HCT116 (cell line): ENCODE results near the gene DNASE1L3. TPM values are rescaled to one million over a fixed set of nuclear protein-coding genes. Genes with fewer than 3 reads are reported as not detected.
A peak's percentile ranks its signal among the peaks of the same experiment; 100 is the strongest.

Source experiments
- ATAC-seq: fragments of 200-7000 bp; cut with Tn5 transposase; 2 replicates; pipeline ENCODE4 v1.9.1; 2020; ENCODE audit warnings: mild to moderate bottlenecking, moderate library complexity
- BruUV-seq: library from RNA; stranded (reverse); fragments of 400-500 nt; replicated peaks from 2 replicates; lab custom pipeline; 2021; lab: Mats Ljungman, UMichigan
- CTCF ChIA-PET: fragments of 300-600 bp; sonication (Branson Sonifier 250); formaldehyde crosslinking; loops from one replicate; lab custom pipeline; 2021; ENCODE audit warnings: antibody characterized with exemption; lab: Charles Lee
- POLR2A ChIA-PET: fragments of 300-600, 350-600 bp; sonication (Branson Sonifier 250); formaldehyde crosslinking; loops from one replicate; lab custom pipeline; 2021; ENCODE audit warnings: antibody characterized with exemption; lab: Charles Lee
- RAD21 ChIA-PET, 2 experiments: fragments of 300-600 bp; sonication (Branson Sonifier 250); formaldehyde crosslinking; loops; one replicate each; lab custom pipeline; 2023; ENCODE audit warnings: low total read pairs in 2 of 2; ENCODE audit not compliant: uncharacterized antibody in 2 of 2, unreplicated experiment in 2 of 2, low non-redundant PET in 1 of 2; lab: Charles Lee
- DNase-seq: peaks from one replicate; pipeline ENCODE4 v3.0.0-alpha.2; 2010; ENCODE audit warnings: low read depth, low spot score
- H2AFZ ChIP-seq: fragments of 200-600 bp; shearing (Covaris generic), sonication (generic); 2 replicates; pipeline ENCODE4 v1.6.1; 2017; ENCODE audit warnings: low read depth, mixed run types, mixed read lengths, antibody characterized with exemption, low read length; ENCODE audit not compliant: poor library complexity, severe bottlenecking
- H3K27ac ChIP-seq: 2 replicates; pipeline ENCODE4 v1.5.1; 2012; ENCODE audit warnings: low read depth, low read length
- H3K27me3 ChIP-seq: fragments of 200-600 bp; sonication (generic); 2 replicates; pipeline ENCODE4 v1.6.1; 2016; ENCODE audit warnings: mixed run types, low read length, mixed read lengths; ENCODE audit not compliant: insufficient read depth
- H3K36me3 ChIP-seq, 2 experiments: fragments of 200-500 bp in 1 of 2; fragments of 200-600 bp in 1 of 2; sonication (Bioruptor generic) in 1 of 2; sonication (generic) in 1 of 2; 2 replicates each; pipeline versions ENCODE4 v1.5.1 to v1.6.1; 2014 to 2016; ENCODE audit warnings: low read length in 2 of 2, inconsistent platforms in 1 of 2, mixed read lengths in 1 of 2, mixed run types in 1 of 2; ENCODE audit not compliant: insufficient read depth in 2 of 2, control insufficient read depth in 1 of 2
- H3K4me1 ChIP-seq, 2 experiments: fragments of 200-600 bp in 1 of 2; sonication (generic) in 1 of 2; 2 replicates each; pipeline versions ENCODE4 v1.5.1 to v1.6.1; 2012 to 2017; ENCODE audit warnings: low read length in 2 of 2, inconsistent platforms in 1 of 2, mild to moderate bottlenecking in 1 of 2, mixed read lengths in 1 of 2, mixed run types in 1 of 2, moderate library complexity in 1 of 2; ENCODE audit not compliant: insufficient read depth in 2 of 2, control insufficient read depth in 1 of 2
- H3K4me2 ChIP-seq: fragments of 200-600 bp; sonication (generic); 2 replicates; pipeline ENCODE4 v1.6.1; 2017; ENCODE audit warnings: mixed run types, low read length, mixed read lengths
- H3K4me3 ChIP-seq, 2 experiments: fragments of 200-600 bp in 1 of 2; sonication (generic) in 1 of 2; replicated peaks in 1 of 2; 2 replicates each; pipeline ENCODE4 v1.5.1; 2011 to 2016; ENCODE audit warnings: low read length in 2 of 2, control low read depth in 1 of 2, low read depth in 1 of 2, mild to moderate bottlenecking in 1 of 2, mixed read lengths in 1 of 2, mixed run types in 1 of 2
- H3K79me2 ChIP-seq: fragments of 200-600 bp; sonication (generic); 2 replicates; pipeline ENCODE4 v1.6.1; 2017; ENCODE audit warnings: mild to moderate bottlenecking, mixed run types, low read length, moderate library complexity, mixed read lengths; ENCODE audit not compliant: insufficient read depth
- H3K9ac ChIP-seq: fragments of 200-600 bp; sonication (generic); 2 replicates; pipeline ENCODE4 v1.6.1; 2016; ENCODE audit warnings: low read length, mixed read lengths
- H3K9me2 ChIP-seq: fragments of 200-600 bp; sonication (generic), shearing (Covaris generic); 2 replicates; pipeline ENCODE4 v1.6.1; 2017; ENCODE audit warnings: mixed run types, mild to moderate bottlenecking, moderate library complexity; ENCODE audit not compliant: insufficient read depth
- H3K9me3 ChIP-seq, 2 experiments: fragments of 200-500 bp in 1 of 2; fragments of 200-600 bp in 1 of 2; sonication (Bioruptor generic) in 1 of 2; sonication (generic) in 1 of 2; 2 replicates each; pipeline ENCODE4 v1.6.1; 2014 to 2017; ENCODE audit warnings: low read length in 2 of 2, mixed read lengths in 2 of 2, inconsistent platforms in 1 of 2, low read depth in 1 of 2, mild to moderate bottlenecking in 1 of 2, mixed run types in 1 of 2, moderate library complexity in 1 of 2; ENCODE audit not compliant: control insufficient read depth in 1 of 2, insufficient read depth in 1 of 2
- H4K20me1 ChIP-seq: fragments of 200-600 bp; sonication (generic), shearing (Covaris generic); 2 replicates; pipeline ENCODE4 v1.6.1; 2017; ENCODE audit warnings: mixed run types, mild to moderate bottlenecking, moderate library complexity; ENCODE audit not compliant: insufficient read depth
- CEBPB ChIP-seq: IDR thresholded peaks from 2 replicates; pipeline ENCODE4 v1.6.1; 2012; ENCODE audit warnings: low read depth
- EGR1 ChIP-seq: IDR thresholded peaks from 2 replicates; pipeline ENCODE4 v1.6.1; 2012; ENCODE audit warnings: low read depth
- ELF1 ChIP-seq: IDR thresholded peaks from 2 replicates; pipeline ENCODE4 v1.6.1; 2012; ENCODE audit warnings: low read depth, borderline replicate concordance
- EZH2 ChIP-seq: fragments of 200-600 bp; sonication (generic); IDR thresholded peaks from 2 replicates; pipeline ENCODE4 v1.6.1; 2017; ENCODE audit warnings: antibody characterized with exemption, mixed run types
- EZH2phosphoT487 ChIP-seq: fragments of 200-600 bp; IDR thresholded peaks from 2 replicates; pipeline ENCODE4 v1.6.1; 2018; ENCODE audit warnings: antibody characterized with exemption, borderline replicate concordance
- FOSL1 ChIP-seq: IDR thresholded peaks from 2 replicates; pipeline ENCODE4 v1.6.1; 2012; ENCODE audit warnings: low read depth
- POLR2A ChIP-seq: IDR thresholded peaks from 2 replicates; pipeline ENCODE4 v1.7.0; 2011; ENCODE audit warnings: borderline replicate concordance; ENCODE audit not compliant: insufficient read depth, insufficient read length; ENCODE audit errors: extremely low read depth
- SIN3A ChIP-seq: IDR thresholded peaks from 2 replicates; pipeline ENCODE4 v1.6.1; 2012; ENCODE audit warnings: low read depth
- SP1 ChIP-seq: IDR thresholded peaks from 2 replicates; pipeline ENCODE4 v1.6.1; 2012; ENCODE audit warnings: low read depth
- TCF7L2 ChIP-seq: IDR thresholded peaks from 2 replicates; pipeline ENCODE4 v1.7.0; 2011; ENCODE audit warnings: borderline replicate concordance, inconsistent platforms; ENCODE audit not compliant: insufficient read depth, insufficient read length; ENCODE audit errors: extremely low read depth
- ZFX ChIP-seq: fragments of 450-650 bp; IDR thresholded peaks from 2 replicates; pipeline ENCODE4 v1.6.1; 2017
- intact Hi-C: fragments of 100-400 bp; cut with micrococcal nuclease; formaldehyde crosslinking; loops from 2 replicates; pipeline ENCODE4 v1.10.0; 2022
- total RNA-seq: library from RNA; stranded (reverse); gene quantifications from one replicate; pipeline ENCODE4 v1.2.1, GENCODE V29; 2021; ENCODE audit not compliant: unreplicated experiment
- TF ChIP-seq, protein P1 (sequence below): IDR thresholded peaks from 2 replicates; pipeline ENCODE4 v1.6.1; 2011; ENCODE audit warnings: mild to moderate bottlenecking, low read length, moderate library complexity; ENCODE audit not compliant: insufficient replicate concordance; ENCODE audit errors: extremely low read depth
- TF ChIP-seq, protein P2 (sequence below): IDR thresholded peaks from 2 replicates; pipeline ENCODE4 v1.6.1; 2012
- TF ChIP-seq, protein P3 (sequence below), 3 experiments: fragments of 200-600 bp in 1 of 3; sonication (generic) in 1 of 3; IDR thresholded peaks in 2 of 3; conservative IDR thresholded peaks in 1 of 3; 2 replicates each; pipeline ENCODE4 v1.5.1; 2012 to 2017; ENCODE audit warnings: low read depth in 2 of 3, low read length in 2 of 3, antibody characterized with exemption in 1 of 3, borderline replicate concordance in 1 of 3, control low read depth in 1 of 3, mild to moderate bottlenecking in 1 of 3, mixed read lengths in 1 of 3, mixed run types in 1 of 3, moderate library complexity in 1 of 3; ENCODE audit not compliant: insufficient read depth in 1 of 3

Gene DNASE1L3
- total RNA-seq, 1 experiment from 2014 or later = not detected

DNA sequence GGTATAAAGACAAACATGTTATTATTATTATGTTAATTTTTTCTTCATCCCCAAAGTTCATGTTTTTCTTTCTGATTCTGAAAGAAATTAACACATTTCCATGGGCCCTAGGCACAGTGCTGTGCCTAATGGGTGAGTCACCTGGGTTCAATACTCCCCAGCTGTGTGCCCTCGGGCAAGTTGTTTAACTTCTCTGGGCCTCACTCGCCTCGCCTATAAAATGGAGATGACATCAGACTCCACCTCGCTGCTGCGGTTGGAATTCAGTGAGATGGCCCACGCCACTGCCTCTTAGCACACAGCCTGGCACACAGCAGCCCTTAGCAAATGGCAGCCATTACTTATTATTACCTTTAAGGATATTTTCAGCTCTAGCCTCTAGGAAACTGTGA, 22.6 kb downstream of the DNASE1L3 start:
- H3K9me2 ChIP-seq = no peaks in the 10 kb centered on the region
- no peak overlapping the region for H3K27ac ChIP-seq
- no TSS peak for BruUV-seq
- H3K4me2 ChIP-seq = peak overlapping the region; percentile 55; the same call in 1 of the 2 replicates
- H3K9me3 ChIP-seq = no peaks in the 10 kb centered on the region
- H3K9ac ChIP-seq = no peak overlapping the region
- intact Hi-C loops = no loop called here
- H3K27me3 ChIP-seq = no peaks in the 10 kb centered on the region
- CTCF ChIA-PET = interaction anchor here (0.6 to 6.2 kb wide), 21 partner anchors 9 to 444 kb away, joined by 3 to 116 read pairs (median 4); partner anchors contain the start of genes FLNB, HTD2, KCTD6 and RPP14
- no peaks in the 10 kb centered on the region for H3K79me2 ChIP-seq
- H4K20me1 ChIP-seq = no peaks in the 10 kb centered on the region
- H3K4me1 ChIP-seq = peaks cover 2 to 11% of the 10 kb centered on the region in 2 experiments; a peak in 3 of 4 replicates
- no peak overlapping the region for H3K4me3 ChIP-seq
- peak overlapping the region; percentile 99 for H2AFZ ChIP-seq
- no peaks in the 10 kb centered on the region for H3K36me3 ChIP-seq
- peak; percentile 57 for ATAC-seq
- TF ChIP-seq, protein P1, sequence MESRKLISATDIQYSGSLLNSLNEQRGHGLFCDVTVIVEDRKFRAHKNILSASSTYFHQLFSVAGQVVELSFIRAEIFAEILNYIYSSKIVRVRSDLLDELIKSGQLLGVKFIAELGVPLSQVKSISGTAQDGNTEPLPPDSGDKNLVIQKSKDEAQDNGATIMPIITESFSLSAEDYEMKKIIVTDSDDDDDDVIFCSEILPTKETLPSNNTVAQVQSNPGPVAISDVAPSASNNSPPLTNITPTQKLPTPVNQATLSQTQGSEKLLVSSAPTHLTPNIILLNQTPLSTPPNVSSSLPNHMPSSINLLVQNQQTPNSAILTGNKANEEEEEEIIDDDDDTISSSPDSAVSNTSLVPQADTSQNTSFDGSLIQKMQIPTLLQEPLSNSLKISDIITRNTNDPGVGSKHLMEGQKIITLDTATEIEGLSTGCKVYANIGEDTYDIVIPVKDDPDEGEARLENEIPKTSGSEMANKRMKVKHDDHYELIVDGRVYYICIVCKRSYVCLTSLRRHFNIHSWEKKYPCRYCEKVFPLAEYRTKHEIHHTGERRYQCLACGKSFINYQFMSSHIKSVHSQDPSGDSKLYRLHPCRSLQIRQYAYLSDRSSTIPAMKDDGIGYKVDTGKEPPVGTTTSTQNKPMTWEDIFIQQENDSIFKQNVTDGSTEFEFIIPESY = no peak
- TF ChIP-seq, protein P2, sequence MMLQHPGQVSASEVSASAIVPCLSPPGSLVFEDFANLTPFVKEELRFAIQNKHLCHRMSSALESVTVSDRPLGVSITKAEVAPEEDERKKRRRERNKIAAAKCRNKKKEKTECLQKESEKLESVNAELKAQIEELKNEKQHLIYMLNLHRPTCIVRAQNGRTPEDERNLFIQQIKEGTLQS = no peak
- TF ChIP-seq EZH2phosphoT487 (no peak), SIN3A (no peak), EGR1 (no peak)
- TF ChIP-seq, all 23 proteins: peak for 0
- DNase-seq = no peak
- RAD21 ChIA-PET = interaction anchor here (0.7 to 1.7 kb wide), 13 partner anchors 30 to 275 kb away, joined by 3 to 25 read pairs (median 4); partner anchors contain the start of genes HTD2 (in 2 of the 2), RPP14 (in 2 of the 2) and ABHD6 (in 1 of the 2)
- POLR2A ChIA-PET = interaction anchor here (0.7 to 1.7 kb wide), 4 partner anchors 29 to 992 kb away, joined by 3 to 18 read pairs (median 3); partner anchors contain the start of genes HTD2 and RPP14

DNA sequence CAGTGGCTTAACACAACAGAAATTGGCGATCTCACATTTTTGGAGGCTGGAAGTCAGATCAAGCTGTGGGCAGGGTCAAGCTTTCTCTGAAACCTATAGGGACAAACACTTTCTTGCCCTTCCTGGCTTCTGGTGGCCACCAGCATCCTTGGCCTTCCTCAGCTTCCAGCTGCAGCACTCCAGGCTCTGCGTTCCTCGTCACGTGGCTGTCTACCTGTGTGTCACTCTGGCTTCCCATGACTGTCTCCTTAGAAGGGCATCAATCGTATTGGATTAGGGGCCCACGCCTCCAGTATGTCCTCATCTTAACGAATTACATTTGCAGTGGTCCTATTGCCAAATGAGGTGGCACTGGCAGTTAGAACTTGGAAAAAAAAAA, 25.8 kb downstream of the DNASE1L3 start:
- Histone ChIP-seq H2AFZ (no peak overlapping the region), H3K27ac (no peak overlapping the region), H4K20me1 (no peaks in the 10 kb centered on the region), H3K4me1 (peaks cover 10 to 27% of the 10 kb centered on the region in 2 experiments; a peak in 3 of 4 replicates), H3K4me2 (no peak overlapping the region), H3K79me2 (no peaks in the 10 kb centered on the region), H3K9me3 (no peaks in the 10 kb centered on the region), H3K36me3 (no peaks in the 10 kb centered on the region), H3K4me3 (no peak overlapping the region), H3K9me2 (no peaks in the 10 kb centered on the region), H3K27me3 (no peaks in the 10 kb centered on the region), H3K9ac (no peak overlapping the region)
- intact Hi-C loops = no loop called here
- no peak for ATAC-seq
- DNase-seq = no peak
- CTCF ChIA-PET = interaction anchor here (1.0 to 6.2 kb wide), 3 partner anchors 28 to 122 kb away, joined by 3 to 116 read pairs (median 12); partner anchors contain the start of genes HTD2 and RPP14
- BruUV-seq = no TSS peak
- POLR2A ChIA-PET = interaction anchor here (1.1 kb wide), 1 partner anchor 121 kb away, joined by 3 read pairs; the partner anchor contains the start of genes HTD2 and RPP14
- RAD21 ChIA-PET = no interaction called here
- TF ChIP-seq EZH2 (no peak), TCF7L2 (no peak), ELF1 (no peak), CEBPB (no peak), SP1 (no peak), FOSL1 (no peak), POLR2A (no peak), ZFX (no peak)
- TF ChIP-seq, protein P3, sequence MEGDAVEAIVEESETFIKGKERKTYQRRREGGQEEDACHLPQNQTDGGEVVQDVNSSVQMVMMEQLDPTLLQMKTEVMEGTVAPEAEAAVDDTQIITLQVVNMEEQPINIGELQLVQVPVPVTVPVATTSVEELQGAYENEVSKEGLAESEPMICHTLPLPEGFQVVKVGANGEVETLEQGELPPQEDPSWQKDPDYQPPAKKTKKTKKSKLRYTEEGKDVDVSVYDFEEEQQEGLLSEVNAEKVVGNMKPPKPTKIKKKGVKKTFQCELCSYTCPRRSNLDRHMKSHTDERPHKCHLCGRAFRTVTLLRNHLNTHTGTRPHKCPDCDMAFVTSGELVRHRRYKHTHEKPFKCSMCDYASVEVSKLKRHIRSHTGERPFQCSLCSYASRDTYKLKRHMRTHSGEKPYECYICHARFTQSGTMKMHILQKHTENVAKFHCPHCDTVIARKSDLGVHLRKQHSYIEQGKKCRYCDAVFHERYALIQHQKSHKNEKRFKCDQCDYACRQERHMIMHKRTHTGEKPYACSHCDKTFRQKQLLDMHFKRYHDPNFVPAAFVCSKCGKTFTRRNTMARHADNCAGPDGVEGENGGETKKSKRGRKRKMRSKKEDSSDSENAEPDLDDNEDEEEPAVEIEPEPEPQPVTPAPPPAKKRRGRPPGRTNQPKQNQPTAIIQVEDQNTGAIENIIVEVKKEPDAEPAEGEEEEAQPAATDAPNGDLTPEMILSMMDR (IDR thresholded peaks at IDR 0.05 in 2 of 3, conservative IDR thresholded peaks at IDR 0.05 in 1 of 3; ENCODE audit: borderline replicate concordance in 1 of 3, insufficient read depth in 1 of 3, low read depth in 2 of 3, low read length in 2 of 3) = no peak
